Cardiac fibroblast (primary cell): ENCODE data around the gene ETS2.

Experiments used
- DNase-seq, 2 donors: peaks; one replicate each; pipeline versions ENCODE4 v3.0.0 to v3.0.0-alpha.2; 2010; ENCODE audit warnings: low read depth in 2 of 2
- H3K4me3 ChIP-seq, 2 donors: replicated peaks in 1 of 2; 1 replicate in 1 of 2; 2 replicates in 1 of 2; pipeline ENCODE4 v1.5.1; 2011; ENCODE audit warnings: low read depth in 2 of 2, low read length in 2 of 2, mild to moderate bottlenecking in 2 of 2, moderate library complexity in 1 of 2
- TF ChIP-seq, protein P1 (sequence below): IDR thresholded peaks from one replicate; pipeline ENCODE4 v1.5.1; 2011; ENCODE audit warnings: low read depth, mild to moderate bottlenecking, low read length, inconsistent platforms

ETS2 gene

DNA sequence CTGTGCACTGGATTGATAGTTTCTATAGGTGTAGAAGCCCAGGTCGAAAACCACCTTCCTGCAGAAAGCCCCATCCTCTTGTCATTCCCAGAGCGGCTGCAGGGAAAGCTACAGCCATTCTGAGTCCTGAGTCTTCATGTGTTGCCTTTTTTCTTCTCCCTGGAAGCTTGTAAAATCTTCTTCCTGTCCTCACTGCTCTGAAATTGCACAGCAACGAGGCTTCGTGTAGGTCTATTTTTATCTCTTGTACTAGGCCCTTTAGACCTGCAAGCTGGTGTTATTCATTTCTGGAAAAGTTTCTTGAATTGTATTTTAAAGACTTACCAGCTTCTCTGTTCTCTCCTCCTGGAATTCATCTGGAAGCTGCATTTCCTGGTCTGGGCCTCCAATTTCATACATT lies 44.2 kb upstream of the ETS2 start:
- DNase-seq = peak in 1 of 2 donors; percentile 43
- TF ChIP-seq, protein P1, sequence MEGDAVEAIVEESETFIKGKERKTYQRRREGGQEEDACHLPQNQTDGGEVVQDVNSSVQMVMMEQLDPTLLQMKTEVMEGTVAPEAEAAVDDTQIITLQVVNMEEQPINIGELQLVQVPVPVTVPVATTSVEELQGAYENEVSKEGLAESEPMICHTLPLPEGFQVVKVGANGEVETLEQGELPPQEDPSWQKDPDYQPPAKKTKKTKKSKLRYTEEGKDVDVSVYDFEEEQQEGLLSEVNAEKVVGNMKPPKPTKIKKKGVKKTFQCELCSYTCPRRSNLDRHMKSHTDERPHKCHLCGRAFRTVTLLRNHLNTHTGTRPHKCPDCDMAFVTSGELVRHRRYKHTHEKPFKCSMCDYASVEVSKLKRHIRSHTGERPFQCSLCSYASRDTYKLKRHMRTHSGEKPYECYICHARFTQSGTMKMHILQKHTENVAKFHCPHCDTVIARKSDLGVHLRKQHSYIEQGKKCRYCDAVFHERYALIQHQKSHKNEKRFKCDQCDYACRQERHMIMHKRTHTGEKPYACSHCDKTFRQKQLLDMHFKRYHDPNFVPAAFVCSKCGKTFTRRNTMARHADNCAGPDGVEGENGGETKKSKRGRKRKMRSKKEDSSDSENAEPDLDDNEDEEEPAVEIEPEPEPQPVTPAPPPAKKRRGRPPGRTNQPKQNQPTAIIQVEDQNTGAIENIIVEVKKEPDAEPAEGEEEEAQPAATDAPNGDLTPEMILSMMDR = no peak
- no peak overlapping the region for H3K4me3 ChIP-seq

DNA sequence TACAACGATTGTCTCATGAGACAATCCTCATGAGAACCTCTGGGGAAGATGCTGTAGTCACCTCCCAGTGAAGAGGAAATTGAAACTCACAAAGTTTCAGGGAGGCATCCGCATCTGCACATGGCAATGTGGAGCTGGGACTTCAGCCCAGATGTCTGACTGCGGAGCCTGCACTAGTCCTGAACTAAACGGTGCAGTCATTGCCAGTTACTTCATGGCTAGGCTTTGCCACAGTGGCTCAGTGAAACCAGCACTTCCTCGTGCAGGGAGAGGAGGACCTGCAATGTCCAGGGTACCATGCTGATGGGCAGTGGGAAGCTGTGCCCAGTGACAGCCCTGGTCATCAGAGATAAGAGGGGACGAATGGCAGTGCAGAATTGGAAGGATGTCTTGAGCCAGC lies 40.7 kb upstream of the ETS2 start:
- TF ChIP-seq, protein P1 = no peak
- H3K4me3 ChIP-seq = no peak overlapping the region
- DNase-seq = no peak

GRCh38 chr21:38766987-38767722 lies 38.6 kb upstream of the ETS2 start:
- DNase-seq = no peak
- TF ChIP-seq, protein P1 = no peak
- no peak overlapping the region for H3K4me3 ChIP-seq

- DNase-seq = peak; percentile 85 to 96
- no peak overlapping the region for H3K4me3 ChIP-seq
- TF ChIP-seq, protein P1 = no peak
Measured at GRCh38 chr21:38768471-38769063, 37.2 kb upstream of the ETS2 start.

GRCh38 chr21:38769191-38769780 lies 36.4 kb upstream of the ETS2 start:
- H3K4me3 ChIP-seq = no peak overlapping the region
- TF ChIP-seq, protein P1 = no peak
- DNase-seq = peak; percentile 38 to 85

DNA sequence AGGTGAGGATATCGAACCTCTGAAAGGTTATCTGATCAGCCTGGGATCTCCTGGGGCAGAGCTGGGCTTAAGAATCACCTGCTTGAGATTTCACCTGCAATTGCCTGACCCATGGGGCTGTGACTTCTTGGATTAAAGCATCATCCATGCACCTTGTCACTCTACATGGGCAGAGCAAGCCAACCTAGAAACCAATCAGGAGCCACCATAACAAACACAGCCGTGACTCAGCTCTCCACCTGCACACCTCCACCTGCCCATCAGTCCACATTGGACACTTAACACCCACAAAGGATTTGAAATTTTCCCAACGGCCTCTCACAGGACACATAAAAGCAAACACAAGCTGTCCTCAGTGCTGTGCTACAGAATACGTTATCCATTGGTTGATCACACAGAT lies 35.1 kb upstream of the ETS2 start:
- TF ChIP-seq, protein P1 = no peak
- DNase-seq = no peak
- no peak overlapping the region for H3K4me3 ChIP-seq
